Fibroblast of lung (primary cell): ENCODE measurements around the gene MAGEL2. TPM values are rescaled to one million over a fixed set of nuclear protein-coding genes. Genes with fewer than 3 reads are reported as not detected.

Experiments used
- DNase-seq, 2 donors: peaks; one replicate each; pipeline versions ENCODE4 v3.0.0 to v3.0.0-alpha.2; 2010; ENCODE audit warnings: low read depth in 2 of 2
- H2AFZ ChIP-seq: 2 replicates; pipeline ENCODE4 v1.5.1; 2012; ENCODE audit warnings: low read length, control low read depth, inconsistent platforms
- H3K27ac ChIP-seq: 2 replicates; pipeline ENCODE4 v1.5.1; 2011; ENCODE audit warnings: low read length, control low read depth; ENCODE audit not compliant: insufficient read depth
- H3K27me3 ChIP-seq: 2 replicates; pipeline ENCODE4 v1.5.1; 2011; ENCODE audit warnings: mild to moderate bottlenecking, low read length; ENCODE audit not compliant: control insufficient read depth, insufficient read depth
- H3K36me3 ChIP-seq: 2 replicates; pipeline ENCODE4 v1.5.1; 2011; ENCODE audit warnings: low read length; ENCODE audit not compliant: control insufficient read depth, insufficient read depth
- H3K4me1 ChIP-seq: 2 replicates; pipeline ENCODE4 v1.5.1; 2011; ENCODE audit warnings: low read length; ENCODE audit not compliant: control insufficient read depth, insufficient read depth; ENCODE audit errors: extremely low read depth
- H3K4me2 ChIP-seq: 2 replicates; pipeline ENCODE4 v1.5.1; 2011; ENCODE audit warnings: low read length, control low read depth; ENCODE audit not compliant: insufficient read depth; ENCODE audit errors: extremely low read depth
- H3K4me3 ChIP-seq, 4 experiments: fragments of 200-600 bp in 1 of 4; sonication (generic) in 1 of 4; replicated peaks in 1 of 4; 2 replicates each; pipeline ENCODE4 v1.5.1; 2011 to 2016; ENCODE audit warnings: low read length in 4 of 4, low read depth in 3 of 4, mild to moderate bottlenecking in 3 of 4, control low read depth in 2 of 4, inconsistent platforms in 1 of 4, mixed read lengths in 1 of 4; ENCODE audit not compliant: insufficient read depth in 1 of 4; ENCODE audit errors: control extremely low read depth in 1 of 4
- H3K79me2 ChIP-seq: 2 replicates; pipeline ENCODE4 v1.5.1; 2012; ENCODE audit warnings: mild to moderate bottlenecking, low read length, inconsistent platforms; ENCODE audit not compliant: control insufficient read depth, insufficient read depth
- H3K9ac ChIP-seq: 2 replicates; pipeline ENCODE4 v1.5.1; 2011; ENCODE audit warnings: mild to moderate bottlenecking, low read length, control low read depth; ENCODE audit not compliant: insufficient read depth
- H3K9me3 ChIP-seq: 2 replicates; pipeline ENCODE4 v1.5.1; 2012; ENCODE audit warnings: low read depth, low read length; ENCODE audit not compliant: control insufficient read depth, insufficient read depth
- H4K20me1 ChIP-seq: 2 replicates; pipeline ENCODE4 v1.5.1; 2011; ENCODE audit warnings: low read length; ENCODE audit not compliant: control insufficient read depth, insufficient read depth; ENCODE audit errors: extremely low read depth
- EZH2 ChIP-seq: IDR thresholded peaks from 2 replicates; pipeline ENCODE4 v1.5.1; 2012; ENCODE audit warnings: low read length, control low read depth, mild to moderate bottlenecking; ENCODE audit errors: missing control alignments
- polyA plus RNA-seq, 2 donors: library from polyadenylated mRNA; depleted of rRNA in 1 of 2; stranded (reverse) in 1 of 2; unstranded in 1 of 2; fragments of >200 nt; gene quantifications; 2 replicates each; pipeline ENCODE4 v1.2.1, GENCODE V29; 2011 to 2012; ENCODE audit warnings: missing spikeins in 1 of 2
- total RNA-seq: library from RNA; depleted of rRNA; stranded (reverse); fragments of >200 nt; gene quantifications from 2 replicates; pipeline ENCODE4 v1.2.1, GENCODE V29; 2014
- TF ChIP-seq, protein P1 (sequence below), 2 donors: IDR thresholded peaks in 1 of 2; conservative IDR thresholded peaks in 1 of 2; 1 replicate in 1 of 2; 2 replicates in 1 of 2; pipeline ENCODE4 v1.5.1; 2011 to 2012; ENCODE audit warnings: low read length in 2 of 2, control low read depth in 1 of 2, inconsistent platforms in 1 of 2, low read depth in 1 of 2, mild to moderate bottlenecking in 1 of 2

The MAGEL2 gene
- total and polyA plus RNA-seq, 2 donors (not counting 1 experiment from before 2014, with no cell fraction given): under 0.01 TPM; not detected in 1

DNA sequence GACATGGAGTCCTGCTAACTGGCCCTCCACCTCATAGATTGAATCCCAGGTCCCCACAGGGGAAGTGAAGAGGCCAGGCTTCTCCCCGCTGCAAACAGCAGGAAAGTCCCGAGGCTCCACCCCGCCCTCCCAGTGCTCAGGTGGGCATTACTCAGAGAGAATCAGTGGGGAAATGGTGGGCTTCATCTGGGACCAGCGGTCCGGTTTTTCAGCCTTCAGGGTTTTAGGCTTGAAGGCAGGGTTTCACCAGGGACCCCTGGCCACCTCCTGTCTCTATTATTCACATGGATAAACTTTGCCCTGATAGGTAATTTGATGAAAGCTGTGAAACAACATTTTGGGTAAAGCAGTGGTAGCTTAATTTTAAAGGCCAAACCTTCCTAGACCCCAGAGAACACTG is 50.9 kb downstream of the MAGEL2 start:
- Histone ChIP-seq H3K4me1 (no peaks in the 10 kb centered on the region), H3K27ac (no peak overlapping the region), H4K20me1 (no peaks in the 10 kb centered on the region), H3K4me3 (no peak overlapping the region), H3K36me3 (no peaks in the 10 kb centered on the region), H3K9me3 (no peaks in the 10 kb centered on the region), H3K4me2 (no peak overlapping the region), H3K9ac (no peak overlapping the region), H3K79me2 (no peaks in the 10 kb centered on the region), H2AFZ (no peak overlapping the region), H3K27me3 (no peaks in the 10 kb centered on the region)
- DNase-seq: no peak
- TF ChIP-seq, protein P1, sequence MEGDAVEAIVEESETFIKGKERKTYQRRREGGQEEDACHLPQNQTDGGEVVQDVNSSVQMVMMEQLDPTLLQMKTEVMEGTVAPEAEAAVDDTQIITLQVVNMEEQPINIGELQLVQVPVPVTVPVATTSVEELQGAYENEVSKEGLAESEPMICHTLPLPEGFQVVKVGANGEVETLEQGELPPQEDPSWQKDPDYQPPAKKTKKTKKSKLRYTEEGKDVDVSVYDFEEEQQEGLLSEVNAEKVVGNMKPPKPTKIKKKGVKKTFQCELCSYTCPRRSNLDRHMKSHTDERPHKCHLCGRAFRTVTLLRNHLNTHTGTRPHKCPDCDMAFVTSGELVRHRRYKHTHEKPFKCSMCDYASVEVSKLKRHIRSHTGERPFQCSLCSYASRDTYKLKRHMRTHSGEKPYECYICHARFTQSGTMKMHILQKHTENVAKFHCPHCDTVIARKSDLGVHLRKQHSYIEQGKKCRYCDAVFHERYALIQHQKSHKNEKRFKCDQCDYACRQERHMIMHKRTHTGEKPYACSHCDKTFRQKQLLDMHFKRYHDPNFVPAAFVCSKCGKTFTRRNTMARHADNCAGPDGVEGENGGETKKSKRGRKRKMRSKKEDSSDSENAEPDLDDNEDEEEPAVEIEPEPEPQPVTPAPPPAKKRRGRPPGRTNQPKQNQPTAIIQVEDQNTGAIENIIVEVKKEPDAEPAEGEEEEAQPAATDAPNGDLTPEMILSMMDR (conservative IDR thresholded peaks at IDR 0.05 in 1 of 2, IDR thresholded peaks at IDR 0.05 in 1 of 2; ENCODE audit: low read depth in 1 of 2, low read length in 2 of 2): no peak
- no peak for TF ChIP-seq EZH2

DNA sequence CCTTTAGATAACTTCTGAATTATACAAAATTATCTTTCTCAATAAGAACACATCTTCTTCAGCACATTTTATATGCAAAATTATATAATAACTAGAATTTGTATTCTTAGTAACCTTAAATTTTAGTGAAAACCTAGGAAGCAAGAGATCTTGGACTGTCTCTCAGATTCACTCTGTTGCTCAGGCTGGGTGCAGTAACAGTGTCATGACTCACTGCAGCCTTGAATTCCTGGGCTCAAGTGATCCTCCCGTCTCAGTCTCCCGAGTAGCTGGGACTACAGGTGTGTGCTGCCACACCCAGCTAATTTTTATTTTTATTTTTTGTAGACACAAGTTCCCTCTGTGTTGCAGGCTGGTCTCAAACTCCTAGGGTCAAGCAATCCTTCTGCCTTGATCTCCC is 52.3 kb downstream of the MAGEL2 start:
- H3K79me2 ChIP-seq: no peaks in the 10 kb centered on the region
- no peaks in the 10 kb centered on the region for H3K27me3 ChIP-seq
- no peak for DNase-seq
- H4K20me1 ChIP-seq: no peaks in the 10 kb centered on the region
- no peak overlapping the region for H3K4me2 ChIP-seq
- H3K9me3 ChIP-seq: no peaks in the 10 kb centered on the region
- H3K36me3 ChIP-seq: no peaks in the 10 kb centered on the region
- H3K4me1 ChIP-seq: no peaks in the 10 kb centered on the region
- H2AFZ ChIP-seq: no peak overlapping the region
- no peak overlapping the region for H3K9ac ChIP-seq
- H3K4me3 ChIP-seq: no peak overlapping the region
- H3K27ac ChIP-seq: no peak overlapping the region
- TF ChIP-seq EZH2: no peak
- TF ChIP-seq, protein P1 (conservative IDR thresholded peaks at IDR 0.05 in 1 of 2, IDR thresholded peaks at IDR 0.05 in 1 of 2; ENCODE audit: low read depth in 1 of 2, low read length in 2 of 2): no peak

DNA sequence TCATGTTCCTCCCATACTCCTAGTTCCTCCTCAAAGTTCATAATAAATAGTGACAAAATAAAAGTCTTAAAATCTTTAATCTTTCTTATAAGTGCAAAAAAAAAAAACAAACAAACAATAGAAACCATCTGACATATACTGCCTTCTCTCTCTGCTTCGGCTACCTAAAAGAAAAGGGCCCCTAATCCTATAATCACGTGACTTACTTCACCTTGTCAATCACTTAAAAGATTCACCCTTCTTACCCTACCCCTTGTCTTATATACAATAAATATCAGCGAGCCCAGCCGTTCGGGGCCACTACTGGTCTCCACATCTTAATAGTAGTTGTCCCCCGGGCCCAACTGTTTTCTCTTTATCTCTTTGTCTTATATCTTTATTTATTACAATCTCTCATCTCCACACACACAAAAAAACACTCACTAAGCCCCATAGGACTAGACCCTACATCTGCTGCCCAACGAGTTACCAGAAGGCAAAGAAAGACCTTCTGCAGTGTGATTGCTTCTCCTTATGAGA is 53.4 kb downstream of the MAGEL2 start:
- Histone ChIP-seq H3K27ac (no peak overlapping the region), H2AFZ (no peak overlapping the region), H3K79me2 (no peaks in the 10 kb centered on the region), H3K36me3 (no peaks in the 10 kb centered on the region), H3K9ac (no peak overlapping the region), H4K20me1 (no peaks in the 10 kb centered on the region), H3K9me3 (no peaks in the 10 kb centered on the region), H3K27me3 (no peaks in the 10 kb centered on the region), H3K4me1 (no peaks in the 10 kb centered on the region), H3K4me3 (no peak overlapping the region), H3K4me2 (no peak overlapping the region)
- no peak for TF ChIP-seq EZH2
- TF ChIP-seq, protein P1 (conservative IDR thresholded peaks at IDR 0.05 in 1 of 2, IDR thresholded peaks at IDR 0.05 in 1 of 2; ENCODE audit: low read depth in 1 of 2, low read length in 2 of 2): no peak
- no peak for DNase-seq

Other genes with a start within 250 kb of the MAGEL2 start
- not detected in 2 replicates for gene GOLGA6L2, start 200.6 kb downstream of the MAGEL2 start, total RNA-seq
- not detected in 2 replicates for gene GOLGA6L2, start 200.6 kb downstream of the MAGEL2 start, polyA plus RNA-seq
- under 0.01 and 0.77 TPM in 2 replicates for gene MKRN3, start 82.2 kb downstream of the MAGEL2 start, total RNA-seq
- gene MKRN3, start 82.2 kb downstream of the MAGEL2 start, polyA plus RNA-seq: 0.14 TPM in 1 of 2 replicates, not detected in the other
- gene NDN, start 39.4 kb upstream of the MAGEL2 start, total RNA-seq: 41.6 and 47.7 TPM in 2 replicates
- 32.8 and 38.3 TPM in 2 replicates for gene NDN, start 39.4 kb upstream of the MAGEL2 start, polyA plus RNA-seq